Neuron (in vitro differentiated cells): ENCODE data around the gene KLHL29.

Experiments used
- H2AFZ ChIP-seq: one replicate; pipeline ENCODE4 v1.6.1; 2013; ENCODE audit warnings: low read depth, mild to moderate bottlenecking, inconsistent platforms, low read length, moderate library complexity
- H3K27me3 ChIP-seq: one replicate; pipeline ENCODE4 v1.6.1; 2013; ENCODE audit warnings: low read length; ENCODE audit not compliant: insufficient read depth
- H3K36me3 ChIP-seq: one replicate; pipeline ENCODE4 v1.6.1; 2013; ENCODE audit warnings: low read length; ENCODE audit not compliant: insufficient read depth
- H3K4me1 ChIP-seq: one replicate; pipeline ENCODE4 v1.6.1; 2013; ENCODE audit warnings: low read length; ENCODE audit not compliant: insufficient read depth
- H3K4me3 ChIP-seq: 2 replicates; pipeline ENCODE4 v1.5.1; 2013; ENCODE audit warnings: mild to moderate bottlenecking, low read length, moderate library complexity
- H3K9me3 ChIP-seq: one replicate; pipeline ENCODE4 v1.6.1; 2013; ENCODE audit warnings: low read length

Gene KLHL29

GRCh38 chr2:23506531-23507266 lies 121.7 kb downstream of the KLHL29 start:
- Histone ChIP-seq H3K4me3 (no peak overlapping the region), H3K36me3 (no peaks in the 10 kb centered on the region), H3K9me3 (no peaks in the 10 kb centered on the region), H2AFZ (no peak overlapping the region), H3K4me1 (peaks cover 31% of the 10 kb centered on the region), H3K27me3 (no peaks in the 10 kb centered on the region)

- Histone ChIP-seq H3K4me1 (peaks cover 23% of the 10 kb centered on the region), H3K4me3 (no peak overlapping the region), H2AFZ (no peak overlapping the region), H3K36me3 (no peaks in the 10 kb centered on the region), H3K9me3 (no peaks in the 10 kb centered on the region), H3K27me3 (no peaks in the 10 kb centered on the region)
These were observed 122.5 kb downstream of the KLHL29 start for GRCh38 chr2:23507267-23508065.

- H3K27me3 ChIP-seq = no peaks in the 10 kb centered on the region
- no peaks in the 10 kb centered on the region for H3K36me3 ChIP-seq
- no peak overlapping the region for H2AFZ ChIP-seq
- H3K9me3 ChIP-seq = no peaks in the 10 kb centered on the region
- H3K4me3 ChIP-seq = no peak overlapping the region
- peaks cover 18% of the 10 kb centered on the region for H3K4me1 ChIP-seq
These were observed 123.0 kb downstream of the KLHL29 start for GRCh38 chr2:23508066-23508390.

GRCh38 chr2:23509103-23509502 lies 124.1 kb downstream of the KLHL29 start:
- H3K4me1 ChIP-seq = peaks cover 7% of the 10 kb centered on the region
- no peaks in the 10 kb centered on the region for H3K27me3 ChIP-seq
- H3K4me3 ChIP-seq = no peak overlapping the region
- H3K36me3 ChIP-seq = no peaks in the 10 kb centered on the region
- no peaks in the 10 kb centered on the region for H3K9me3 ChIP-seq
- no peak overlapping the region for H2AFZ ChIP-seq

- Histone ChIP-seq H3K36me3 (no peaks in the 10 kb centered on the region), H3K27me3 (no peaks in the 10 kb centered on the region), H3K9me3 (no peaks in the 10 kb centered on the region)
These were observed 124.8 kb downstream of the KLHL29 start for GRCh38 chr2:23509596-23510292.

GRCh38 chr2:23510471-23510870 lies 125.5 kb downstream of the KLHL29 start:
- H3K36me3 ChIP-seq = no peaks in the 10 kb centered on the region
- no peak overlapping the region for H3K4me3 ChIP-seq
- no peaks in the 10 kb centered on the region for H3K9me3 ChIP-seq
- H2AFZ ChIP-seq = no peak overlapping the region
- peaks cover 2% of the 10 kb centered on the region for H3K4me1 ChIP-seq
- no peaks in the 10 kb centered on the region for H3K27me3 ChIP-seq

More at GRCh38 chr2:23509596-23510292, 124.8 kb downstream of the KLHL29 start:
- H3K4me3 ChIP-seq = no peak overlapping the region
- H3K4me1 ChIP-seq = peaks cover 2% of the 10 kb centered on the region
- H2AFZ ChIP-seq = no peak overlapping the region

GRCh38 chr2:23512778-23513177 lies 127.8 kb downstream of the KLHL29 start:
- Histone ChIP-seq H3K36me3 (no peaks in the 10 kb centered on the region), H2AFZ (no peak overlapping the region), H3K27me3 (no peaks in the 10 kb centered on the region), H3K9me3 (no peaks in the 10 kb centered on the region), H3K4me3 (no peak overlapping the region), H3K4me1 (no peaks in the 10 kb centered on the region)

- H2AFZ ChIP-seq = no peak overlapping the region
- no peaks in the 10 kb centered on the region for H3K4me1 ChIP-seq
- no peak overlapping the region for H3K4me3 ChIP-seq
- H3K9me3 ChIP-seq = no peaks in the 10 kb centered on the region
- no peaks in the 10 kb centered on the region for H3K36me3 ChIP-seq
- no peaks in the 10 kb centered on the region for H3K27me3 ChIP-seq
These were observed 128.4 kb downstream of the KLHL29 start for GRCh38 chr2:23513245-23513871.

GRCh38 chr2:23513872-23514793 lies 129.2 kb downstream of the KLHL29 start:
- H3K4me1 ChIP-seq = no peaks in the 10 kb centered on the region
- no peaks in the 10 kb centered on the region for H3K9me3 ChIP-seq
- H3K27me3 ChIP-seq = no peaks in the 10 kb centered on the region
- no peaks in the 10 kb centered on the region for H3K36me3 ChIP-seq
- H2AFZ ChIP-seq = no peak overlapping the region
- no peak overlapping the region for H3K4me3 ChIP-seq

GRCh38 chr2:23516520-23517256 lies 131.7 kb downstream of the KLHL29 start:
- Histone ChIP-seq H3K9me3 (no peaks in the 10 kb centered on the region), H3K4me1 (peaks cover 5% of the 10 kb centered on the region), H3K4me3 (no peak overlapping the region), H2AFZ (no peak overlapping the region), H3K36me3 (no peaks in the 10 kb centered on the region), H3K27me3 (no peaks in the 10 kb centered on the region)

- Histone ChIP-seq H3K4me3 (no peak overlapping the region), H3K36me3 (no peaks in the 10 kb centered on the region), H3K9me3 (no peaks in the 10 kb centered on the region), H2AFZ (no peak overlapping the region), H3K4me1 (peaks cover 5% of the 10 kb centered on the region), H3K27me3 (no peaks in the 10 kb centered on the region)
These were observed 133.7 kb downstream of the KLHL29 start for GRCh38 chr2:23518481-23519333.
